ENCODE results near the gene MUC4. TPM values are rescaled to one million over a fixed set of nuclear protein-coding genes. Genes with fewer than 3 reads are reported as not detected.

Gene MUC4
- total RNA-seq, 1 donor from 2014 or later = not detected

DNA sequence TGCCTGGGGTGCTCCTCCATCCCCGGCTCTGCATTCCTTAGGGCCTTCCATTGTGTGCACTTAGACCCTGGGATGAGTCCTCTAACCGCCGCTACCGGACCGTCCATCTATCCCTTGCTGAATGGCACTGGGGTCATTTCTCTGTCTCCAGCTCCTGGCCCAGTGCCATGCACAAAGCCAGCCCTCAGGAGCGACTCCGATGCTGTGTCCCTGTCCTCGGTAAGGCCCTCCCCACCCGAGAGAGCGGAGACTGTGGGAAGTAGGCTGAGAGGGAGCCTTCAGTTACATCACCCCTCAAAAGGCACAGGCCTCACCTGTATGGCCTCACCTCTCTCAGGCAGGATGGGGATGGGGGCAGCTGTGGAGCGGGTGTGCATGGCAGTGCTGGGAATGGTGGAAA is 33.8 kb downstream of the MUC4 start:
- Histone ChIP-seq H3K9me3 (ENCODE audit: low read depth) (no peaks in the 10 kb centered on the region), H3K36me3 (no peaks in the 10 kb centered on the region), H3K79me2 (ENCODE audit: low read depth) (no peaks in the 10 kb centered on the region), H3F3A (ENCODE audit: low read depth) (no peaks in the 10 kb centered on the region), H3K4me2 (no peak overlapping the region), H4K20me1 (ENCODE audit: low read depth) (no peaks in the 10 kb centered on the region), H3K4me3 (no peak overlapping the region), H3K9ac (no peak overlapping the region), H3K27me3 (no peaks in the 10 kb centered on the region), H3K4me1 (no peaks in the 10 kb centered on the region), H3K27ac (no peak overlapping the region), H2AFZ (replicated peaks) (no peak overlapping the region)
- H3K27ac Mint-ChIP-seq = no peak overlapping the region
- H3K4me3 Mint-ChIP-seq = no peak overlapping the region
- no peak for DNase-seq (ENCODE audit: low spot score)
- no peak for TF ChIP-seq EZH2 (IDR thresholded peaks at IDR 0.05)
- no peak for TF ChIP-seq EZH2phosphoT487 (IDR thresholded peaks at IDR 0.05)
- TF ChIP-seq, protein P1, sequence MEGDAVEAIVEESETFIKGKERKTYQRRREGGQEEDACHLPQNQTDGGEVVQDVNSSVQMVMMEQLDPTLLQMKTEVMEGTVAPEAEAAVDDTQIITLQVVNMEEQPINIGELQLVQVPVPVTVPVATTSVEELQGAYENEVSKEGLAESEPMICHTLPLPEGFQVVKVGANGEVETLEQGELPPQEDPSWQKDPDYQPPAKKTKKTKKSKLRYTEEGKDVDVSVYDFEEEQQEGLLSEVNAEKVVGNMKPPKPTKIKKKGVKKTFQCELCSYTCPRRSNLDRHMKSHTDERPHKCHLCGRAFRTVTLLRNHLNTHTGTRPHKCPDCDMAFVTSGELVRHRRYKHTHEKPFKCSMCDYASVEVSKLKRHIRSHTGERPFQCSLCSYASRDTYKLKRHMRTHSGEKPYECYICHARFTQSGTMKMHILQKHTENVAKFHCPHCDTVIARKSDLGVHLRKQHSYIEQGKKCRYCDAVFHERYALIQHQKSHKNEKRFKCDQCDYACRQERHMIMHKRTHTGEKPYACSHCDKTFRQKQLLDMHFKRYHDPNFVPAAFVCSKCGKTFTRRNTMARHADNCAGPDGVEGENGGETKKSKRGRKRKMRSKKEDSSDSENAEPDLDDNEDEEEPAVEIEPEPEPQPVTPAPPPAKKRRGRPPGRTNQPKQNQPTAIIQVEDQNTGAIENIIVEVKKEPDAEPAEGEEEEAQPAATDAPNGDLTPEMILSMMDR (IDR thresholded peaks at IDR 0.05) = no peak
- peaks cover 7% of the 10 kb centered on the region for H3K9me3 Mint-ChIP-seq
- no peaks in the 10 kb centered on the region for H3K27me3 Mint-ChIP-seq (ENCODE audit: insufficient read depth, low read depth)
- H3K4me1 Mint-ChIP-seq = no peaks in the 10 kb centered on the region
- H3K36me3 Mint-ChIP-seq = no peaks in the 10 kb centered on the region

DNA sequence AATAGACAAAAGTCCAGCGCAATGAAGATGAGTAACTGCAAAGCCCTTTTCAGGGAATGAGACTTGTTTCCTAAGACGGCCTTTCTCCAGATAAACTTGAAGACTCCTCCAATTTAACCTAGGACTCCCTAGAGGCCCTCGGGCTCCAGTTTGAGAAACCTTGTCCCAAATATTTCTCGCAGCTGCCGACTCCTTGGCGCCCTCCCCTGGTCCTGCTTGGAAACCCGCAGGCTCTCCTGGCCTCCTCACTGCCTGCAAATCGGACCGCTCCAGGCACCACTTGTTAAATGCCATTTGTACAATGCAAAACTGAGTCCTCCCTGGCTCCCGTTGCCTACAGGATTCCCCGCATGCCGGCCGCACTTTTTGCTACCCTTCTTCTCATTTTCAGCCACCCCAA is 36.8 kb downstream of the MUC4 start:
- Histone ChIP-seq H3K36me3 (no peaks in the 10 kb centered on the region), H3K4me1 (no peaks in the 10 kb centered on the region), H3K9me3 (ENCODE audit: low read depth) (no peaks in the 10 kb centered on the region), H3K27me3 (no peaks in the 10 kb centered on the region), H3K9ac (no peak overlapping the region), H3K4me2 (no peak overlapping the region), H3K4me3 (no peak overlapping the region), H2AFZ (replicated peaks) (no peak overlapping the region), H3K79me2 (ENCODE audit: low read depth) (no peaks in the 10 kb centered on the region), H3F3A (ENCODE audit: low read depth) (no peaks in the 10 kb centered on the region), H3K27ac (no peak overlapping the region), H4K20me1 (ENCODE audit: low read depth) (no peaks in the 10 kb centered on the region)
- H3K9me3 Mint-ChIP-seq = peaks cover 9% of the 10 kb centered on the region
- no peak overlapping the region for H3K4me3 Mint-ChIP-seq
- H3K4me1 Mint-ChIP-seq = no peaks in the 10 kb centered on the region
- H3K27ac Mint-ChIP-seq = no peak overlapping the region
- peak; percentile 64 for DNase-seq (ENCODE audit: low spot score)
- H3K27me3 Mint-ChIP-seq (ENCODE audit: insufficient read depth, low read depth) = no peaks in the 10 kb centered on the region
- no peaks in the 10 kb centered on the region for H3K36me3 Mint-ChIP-seq
- TF ChIP-seq, protein P1 (IDR thresholded peaks at IDR 0.05) = peak; percentile 65
- no peak for TF ChIP-seq EZH2phosphoT487 (IDR thresholded peaks at IDR 0.05)

DNA sequence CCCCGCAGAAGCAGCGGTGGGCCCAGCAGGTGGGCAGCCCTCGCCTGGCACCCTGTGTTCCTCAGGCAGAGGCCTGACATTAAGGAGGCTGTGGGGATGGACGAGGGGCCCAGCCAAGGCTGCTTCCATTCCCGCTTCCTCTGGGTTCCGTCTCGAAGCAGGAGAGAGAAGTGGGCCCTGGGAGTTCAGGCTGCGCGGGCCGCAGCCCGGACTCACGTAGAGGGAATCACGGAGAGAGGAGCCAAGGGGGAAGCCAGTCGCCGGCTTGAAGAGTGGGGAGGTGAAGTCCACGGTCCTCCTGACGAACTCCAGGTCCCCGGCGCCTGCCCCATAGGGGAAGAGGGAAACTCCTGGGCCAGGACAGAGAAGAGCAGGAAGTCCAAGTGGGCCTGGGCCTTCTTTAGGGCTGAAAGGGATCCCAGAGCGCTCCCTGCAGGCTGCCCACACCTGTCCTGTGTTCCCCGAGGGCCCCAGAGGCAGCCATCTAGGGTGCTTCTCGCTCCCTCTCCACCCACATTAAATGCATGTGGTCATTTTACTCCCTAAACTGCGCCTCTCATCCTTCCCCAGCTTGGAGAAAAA is 37.7 kb downstream of the MUC4 start:
- Histone ChIP-seq H2AFZ (replicated peaks) (no peak overlapping the region), H3K4me1 (no peaks in the 10 kb centered on the region), H3K79me2 (ENCODE audit: low read depth) (no peaks in the 10 kb centered on the region), H3K9me3 (ENCODE audit: low read depth) (no peaks in the 10 kb centered on the region), H3K4me2 (no peak overlapping the region), H3K9ac (no peak overlapping the region), H4K20me1 (ENCODE audit: low read depth) (no peaks in the 10 kb centered on the region), H3K36me3 (no peaks in the 10 kb centered on the region), H3K27ac (no peak overlapping the region), H3F3A (ENCODE audit: low read depth) (no peaks in the 10 kb centered on the region), H3K4me3 (no peak overlapping the region), H3K27me3 (no peaks in the 10 kb centered on the region)
- TF ChIP-seq EZH2phosphoT487 (IDR thresholded peaks at IDR 0.05) (no peak), EZH2 (IDR thresholded peaks at IDR 0.05) (no peak)
- TF ChIP-seq, protein P1 (IDR thresholded peaks at IDR 0.05) = no peak
- Mint-ChIP-seq H3K4me1 (no peaks in the 10 kb centered on the region), H3K4me3 (no peak overlapping the region), H3K9me3 (peaks cover 6% of the 10 kb centered on the region), H3K27ac (no peak overlapping the region), H3K27me3 (ENCODE audit: insufficient read depth, low read depth) (no peaks in the 10 kb centered on the region), H3K36me3 (no peaks in the 10 kb centered on the region)
- no peak for DNase-seq (ENCODE audit: low spot score)

Measured in neural progenitor cell (in vitro differentiated cells).